Stimulated activated CD4-positive, alpha-beta T cell treated with anti-CD3 and anti-CD28 coated beads, Interleukin-12 subunit alpha, Interleukin-12 subunit beta, amount 100 ng/mL, for 4 hours (primary cell): ENCODE results near the gene SOBP.
A peak's percentile ranks its signal among the peaks of the same experiment; 100 is the strongest.
"Not testable (repeated sequence)": the region's sequence is repeated elsewhere in the genome, so short reads cannot be mapped to it uniquely, and the experiment has no call there.

Experiments
- DNase-seq: peaks from one replicate; pipeline ENCODE4 v3.0.0-alpha.2; 2020

The SOBP gene, protein sequence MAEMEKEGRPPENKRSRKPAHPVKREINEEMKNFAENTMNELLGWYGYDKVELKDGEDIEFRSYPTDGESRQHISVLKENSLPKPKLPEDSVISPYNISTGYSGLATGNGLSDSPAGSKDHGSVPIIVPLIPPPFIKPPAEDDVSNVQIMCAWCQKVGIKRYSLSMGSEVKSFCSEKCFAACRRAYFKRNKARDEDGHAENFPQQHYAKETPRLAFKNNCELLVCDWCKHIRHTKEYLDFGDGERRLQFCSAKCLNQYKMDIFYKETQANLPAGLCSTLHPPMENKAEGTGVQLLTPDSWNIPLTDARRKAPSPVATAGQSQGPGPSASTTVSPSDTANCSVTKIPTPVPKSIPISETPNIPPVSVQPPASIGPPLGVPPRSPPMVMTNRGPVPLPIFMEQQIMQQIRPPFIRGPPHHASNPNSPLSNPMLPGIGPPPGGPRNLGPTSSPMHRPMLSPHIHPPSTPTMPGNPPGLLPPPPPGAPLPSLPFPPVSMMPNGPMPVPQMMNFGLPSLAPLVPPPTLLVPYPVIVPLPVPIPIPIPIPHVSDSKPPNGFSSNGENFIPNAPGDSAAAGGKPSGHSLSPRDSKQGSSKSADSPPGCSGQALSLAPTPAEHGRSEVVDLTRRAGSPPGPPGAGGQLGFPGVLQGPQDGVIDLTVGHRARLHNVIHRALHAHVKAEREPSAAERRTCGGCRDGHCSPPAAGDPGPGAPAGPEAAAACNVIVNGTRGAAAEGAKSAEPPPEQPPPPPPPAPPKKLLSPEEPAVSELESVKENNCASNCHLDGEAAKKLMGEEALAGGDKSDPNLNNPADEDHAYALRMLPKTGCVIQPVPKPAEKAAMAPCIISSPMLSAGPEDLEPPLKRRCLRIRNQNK

DNA sequence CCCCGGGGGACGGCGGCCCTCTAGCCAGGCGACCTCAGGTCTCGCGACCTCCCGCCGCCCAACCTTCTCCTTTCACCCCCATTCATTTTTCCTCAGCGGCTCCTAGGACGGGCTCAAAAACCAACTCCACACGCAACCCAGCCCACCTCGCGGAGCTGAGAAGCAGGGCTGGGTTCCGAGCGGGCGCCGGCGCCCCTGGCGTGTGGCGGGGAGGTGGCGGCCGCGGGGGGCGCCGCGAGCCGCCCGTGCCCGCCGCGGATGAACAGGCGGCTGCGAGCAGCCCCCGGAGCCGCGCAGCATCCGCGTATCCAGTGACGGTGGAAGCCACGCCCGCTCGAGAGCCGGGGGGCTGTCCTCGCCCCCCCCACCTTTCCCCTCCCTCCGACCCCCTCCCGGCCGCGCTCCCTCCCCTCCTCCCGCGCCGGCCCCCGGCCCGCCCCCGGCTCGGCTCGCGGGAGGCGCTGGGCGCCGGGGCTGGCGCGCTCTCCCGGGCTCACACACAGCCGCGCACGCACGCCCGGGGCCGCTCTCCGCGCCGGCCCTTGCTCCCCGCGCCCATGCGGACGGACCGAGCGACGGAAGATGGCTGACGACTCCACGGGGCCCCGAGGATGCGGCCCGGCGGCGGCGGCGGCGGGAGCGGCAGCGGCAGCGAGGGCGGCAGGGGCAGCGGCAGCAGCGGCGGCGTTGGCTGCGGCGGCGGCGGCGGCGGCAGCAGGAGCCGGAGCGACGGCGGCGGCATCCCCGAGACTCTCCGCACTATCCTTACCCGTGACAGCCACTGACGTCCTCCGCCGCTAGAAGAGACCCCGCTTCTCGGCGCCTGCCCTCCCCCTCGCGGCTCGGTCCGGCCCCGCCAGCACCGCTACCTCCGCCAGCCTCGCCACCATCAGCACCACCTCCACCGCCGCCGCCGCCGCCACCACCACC is at the start of gene SOBP:
TSS of gene SOBP (plus strand) at position 482 of the 930 bp plus-strand sequence. CDS start 500 bp downstream, outside the sequence.
- peak; percentile 45 for DNase-seq

DNA sequence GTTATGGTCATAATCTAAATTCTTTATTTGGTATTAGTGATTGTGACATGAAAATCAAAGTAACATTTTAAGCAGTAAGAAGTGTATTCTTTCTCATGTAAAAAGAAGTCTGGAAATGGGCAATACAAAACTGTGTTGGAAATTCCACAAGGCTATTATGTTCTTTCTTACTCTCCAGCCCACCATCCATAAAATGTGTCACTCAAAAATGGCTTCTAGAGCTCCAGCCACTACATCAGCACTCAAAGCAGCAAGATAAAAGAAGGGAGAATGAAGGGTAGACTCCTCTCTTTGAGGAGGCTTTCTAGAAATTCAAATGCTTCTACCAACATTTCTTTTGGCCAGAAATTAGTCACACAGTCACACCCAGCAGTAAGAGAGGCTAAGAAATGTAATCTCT is 49.0 kb upstream of the SOBP start:
- DNase-seq, result no peak

DNA sequence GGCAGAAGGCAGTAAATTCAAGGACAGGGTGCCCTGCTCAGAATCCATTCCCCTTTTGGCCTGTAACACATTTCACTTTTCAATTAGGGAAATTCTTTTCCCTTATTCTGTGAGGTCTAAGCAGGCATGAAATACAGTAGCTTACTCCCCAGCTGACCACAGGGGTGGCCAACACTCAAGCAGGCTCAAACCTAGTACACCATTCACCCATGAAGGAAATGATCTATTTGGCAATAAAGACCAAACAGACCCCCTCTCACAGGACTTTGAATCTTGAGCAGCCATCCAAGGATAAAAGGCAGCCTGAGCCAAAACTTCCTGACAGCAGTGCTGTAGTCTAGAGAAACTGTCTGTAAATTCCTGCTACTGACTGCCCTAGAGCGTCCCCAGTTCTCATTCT is 48.2 kb upstream of the SOBP start:
- no peak for DNase-seq

DNA sequence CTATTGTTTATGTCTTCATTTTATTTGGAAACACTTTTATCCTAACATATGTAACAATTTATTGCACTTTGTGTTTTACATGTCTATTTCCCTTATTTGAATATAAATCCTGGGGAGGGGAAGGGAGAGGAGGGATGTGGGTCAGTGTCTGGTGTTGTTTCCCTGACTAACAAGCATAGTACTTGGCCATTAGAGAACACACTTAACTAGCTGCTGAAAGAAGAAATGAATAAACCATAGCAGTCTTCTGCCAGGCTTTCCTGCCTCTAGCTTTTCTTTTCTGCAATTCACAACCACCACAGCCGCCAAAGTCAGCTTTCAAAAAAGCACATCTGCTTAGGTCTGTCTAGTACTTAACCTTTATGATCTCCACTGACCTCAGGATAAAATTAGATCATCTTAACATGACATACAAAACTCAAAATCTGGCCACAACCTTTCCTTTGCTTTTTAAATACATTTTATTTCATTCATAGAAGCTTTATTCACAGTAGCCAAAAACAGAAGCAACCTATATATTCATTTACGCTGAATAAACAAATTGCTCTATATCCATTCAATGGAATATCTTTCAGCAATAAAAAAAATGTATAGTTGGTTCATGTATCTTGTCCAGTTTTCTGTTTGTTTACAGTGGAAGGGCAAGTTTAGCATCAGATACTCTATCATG is 46.8 kb upstream of the SOBP start:
- DNase-seq, result no peak

DNA sequence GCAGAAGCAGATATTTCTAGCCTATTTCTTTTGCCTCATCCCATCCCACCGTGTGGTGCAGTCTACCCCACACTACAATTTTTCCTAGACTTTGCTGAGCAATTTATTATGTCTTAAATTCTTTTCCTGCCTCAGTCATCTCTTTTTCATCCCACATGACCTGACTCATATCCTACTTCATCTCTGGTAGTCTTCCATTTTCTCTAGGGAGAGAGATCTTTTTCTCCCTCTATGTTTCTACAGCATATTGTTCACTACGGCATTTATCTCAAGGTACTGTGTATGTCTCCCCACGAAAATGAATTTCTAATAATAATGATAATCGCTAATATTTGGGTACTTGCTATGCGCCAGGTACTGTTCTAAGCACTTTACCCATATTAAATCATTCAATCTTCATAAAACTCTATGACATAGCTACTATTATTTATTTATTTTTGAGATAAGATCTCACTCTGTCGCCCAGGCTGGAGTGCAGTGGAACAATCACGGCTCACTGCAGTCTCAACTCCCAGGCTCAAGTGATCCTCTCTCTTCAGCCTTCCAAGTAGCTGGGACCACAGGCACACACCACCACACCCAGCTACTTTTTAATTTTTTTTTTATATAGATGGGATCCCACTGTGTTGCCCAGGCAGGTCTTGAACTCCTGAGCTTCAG is 46.2 kb upstream of the SOBP start:
- no peak for DNase-seq

DNA sequence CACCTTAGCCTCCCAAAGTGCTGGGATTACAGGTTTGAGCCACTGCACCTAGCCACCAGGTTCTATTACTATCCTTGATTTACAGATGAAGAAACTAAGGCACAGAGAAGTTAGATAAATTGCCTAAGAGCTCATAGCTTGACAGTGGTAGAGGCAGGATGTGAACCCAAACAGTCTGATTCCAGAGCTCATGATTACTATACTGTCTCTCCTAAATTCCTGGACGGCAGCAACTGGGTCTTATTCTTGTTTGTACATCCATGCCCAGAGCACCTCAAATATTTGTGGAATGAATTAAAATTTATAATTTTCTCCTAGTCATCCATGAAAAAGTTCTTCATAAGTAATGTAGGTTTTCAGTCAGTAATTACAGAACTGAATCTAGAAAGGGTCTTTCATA is 45.6 kb upstream of the SOBP start:
- no peak for DNase-seq

DNA sequence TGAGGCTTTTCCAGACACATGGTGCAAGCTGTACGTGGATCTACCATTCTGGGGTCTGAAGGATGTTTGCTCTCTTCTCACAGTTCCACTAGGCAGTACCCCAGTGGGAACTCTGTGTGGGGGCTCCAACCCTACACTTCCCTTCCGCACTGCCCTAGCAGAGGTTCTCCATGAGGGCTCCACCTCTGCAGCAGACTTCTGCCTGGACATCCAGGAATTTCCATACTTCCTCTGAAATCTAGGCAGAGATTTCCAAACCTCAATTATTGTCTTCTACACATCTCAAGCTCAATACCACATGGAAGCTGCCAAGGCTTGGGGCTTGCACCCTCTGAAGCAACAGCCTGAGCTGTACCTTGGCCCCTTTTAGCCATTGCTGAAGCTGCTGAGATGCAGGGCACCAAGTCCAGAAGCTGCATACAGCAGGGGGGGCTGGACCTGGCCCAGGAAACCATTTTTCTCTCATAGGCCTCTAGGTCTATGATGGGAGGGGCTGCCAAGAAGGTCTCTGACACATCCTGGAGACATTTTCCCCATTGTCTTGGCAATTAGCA is 42.2 kb upstream of the SOBP start:
- DNase-seq, result no peak

DNA sequence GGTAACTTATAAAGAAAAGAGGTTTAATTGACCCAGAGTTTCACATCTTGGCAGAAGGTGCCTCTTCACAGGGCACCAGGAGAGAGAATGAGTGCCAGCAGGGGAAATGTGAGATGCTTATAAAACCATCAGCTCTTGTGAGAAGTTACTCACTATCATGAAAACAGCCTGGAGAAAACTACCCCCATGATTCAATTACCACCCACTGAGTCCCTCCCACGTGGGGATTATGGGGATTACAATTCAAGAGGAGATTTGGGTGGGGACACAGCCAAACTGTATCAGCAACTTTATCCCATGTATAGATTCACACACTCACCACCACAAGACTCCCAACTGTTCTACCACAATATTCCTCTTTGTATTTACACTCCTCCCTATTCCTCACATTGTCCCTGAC is 41.1 kb upstream of the SOBP start:
- DNase-seq, result no peak

DNA sequence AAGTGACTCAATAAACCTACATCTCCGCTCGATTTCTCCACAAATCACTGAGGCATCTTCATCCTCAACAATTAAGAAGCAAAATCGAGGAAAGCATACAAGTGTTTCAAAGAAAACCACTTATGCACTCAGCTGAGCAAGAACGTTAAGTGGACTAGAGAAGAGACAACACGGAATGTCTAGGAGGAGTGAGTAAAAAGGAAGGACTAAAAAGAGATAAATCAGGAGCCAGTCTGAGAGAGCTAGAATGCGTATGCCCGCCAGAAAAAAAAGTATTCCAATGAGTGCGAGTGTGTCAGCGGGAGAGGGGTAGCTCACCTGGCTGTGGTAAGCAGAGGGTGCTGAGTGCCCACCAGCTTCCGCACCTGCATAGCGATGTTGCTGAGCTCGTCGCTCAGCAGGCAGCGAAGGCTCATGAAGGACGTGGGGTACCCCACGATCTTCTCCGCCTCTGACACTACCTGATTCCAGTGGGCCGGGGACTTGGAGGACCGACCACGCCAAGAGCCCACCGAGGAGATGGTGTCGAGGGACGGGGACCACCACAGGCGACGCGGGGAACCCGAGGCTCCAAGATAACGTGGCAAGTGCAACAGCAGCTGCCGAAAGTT is 31.1 kb upstream of the SOBP start:
- no peak for DNase-seq

DNA sequence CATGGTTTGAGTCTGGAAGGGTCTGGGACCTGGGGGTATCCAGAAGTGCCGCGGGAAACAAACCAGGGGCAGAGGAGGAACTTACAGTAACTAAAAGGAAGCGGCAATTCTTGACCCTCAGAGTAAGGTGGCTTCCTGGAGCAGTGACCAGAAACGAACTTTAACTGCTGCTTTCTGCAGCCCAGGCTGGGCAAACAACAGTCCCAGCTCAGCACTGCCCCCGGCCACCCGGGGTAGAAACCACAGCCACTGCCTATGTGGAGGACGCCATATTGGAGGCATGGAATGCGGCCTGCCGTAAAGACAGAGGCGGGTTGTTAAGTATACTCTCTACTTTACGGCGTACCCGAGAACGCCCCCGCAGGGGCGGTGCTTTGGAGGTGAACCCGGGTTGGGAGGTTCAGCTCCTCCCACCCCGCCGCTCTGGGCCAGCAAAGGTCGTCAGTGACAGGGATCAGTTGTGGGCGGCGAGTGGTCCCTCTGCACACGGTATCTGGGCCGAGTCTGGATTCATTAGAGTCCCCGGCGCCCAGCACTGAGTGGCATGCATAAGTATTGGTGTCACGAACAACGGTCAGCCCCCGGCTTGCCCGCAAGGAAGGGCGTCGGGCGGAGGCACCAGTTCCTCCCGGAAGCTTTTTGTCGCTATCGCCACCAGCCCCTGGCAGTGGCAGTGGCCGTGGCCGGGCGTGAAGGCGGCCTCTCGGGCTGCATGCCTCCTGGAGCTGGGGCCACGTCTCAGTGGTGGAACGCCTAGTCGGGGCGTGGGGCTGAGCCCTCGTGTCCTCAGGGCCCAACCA is 30.4 kb upstream of the SOBP start, which contains the start of gene PDSS2:
TSS of gene PDSS2 (minus strand) at position 282 of the 800 bp plus-strand sequence. CDS start at position 3, 279 bp downstream.
- peak; percentile 97 for DNase-seq

DNA sequence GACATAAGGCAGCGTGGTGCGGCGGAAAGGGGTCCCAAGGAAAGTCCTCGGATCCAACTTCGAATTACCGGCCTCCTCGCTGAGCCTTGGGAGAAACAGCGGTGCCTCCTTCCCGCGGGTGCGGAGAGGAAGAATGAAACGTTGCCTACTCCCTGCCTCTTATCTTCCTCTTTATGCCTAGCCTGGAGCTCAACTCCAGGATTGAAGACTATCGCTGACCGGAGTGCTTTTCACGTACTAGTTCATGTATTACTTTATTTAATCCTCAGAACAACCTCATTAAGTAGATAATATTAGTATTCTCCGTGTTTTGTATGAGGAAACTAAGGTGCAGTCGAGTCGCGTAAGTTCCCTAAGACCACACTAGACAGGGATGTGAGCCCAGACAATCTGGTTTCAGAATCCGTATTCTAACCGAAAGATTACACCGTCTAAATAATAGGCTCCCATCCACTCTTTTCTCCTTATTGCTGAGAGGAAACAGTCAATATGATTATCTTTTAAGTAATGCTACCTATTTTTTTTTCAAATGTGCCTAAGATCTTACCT is 29.8 kb upstream of the SOBP start:
- DNase-seq, result no peak

DNA sequence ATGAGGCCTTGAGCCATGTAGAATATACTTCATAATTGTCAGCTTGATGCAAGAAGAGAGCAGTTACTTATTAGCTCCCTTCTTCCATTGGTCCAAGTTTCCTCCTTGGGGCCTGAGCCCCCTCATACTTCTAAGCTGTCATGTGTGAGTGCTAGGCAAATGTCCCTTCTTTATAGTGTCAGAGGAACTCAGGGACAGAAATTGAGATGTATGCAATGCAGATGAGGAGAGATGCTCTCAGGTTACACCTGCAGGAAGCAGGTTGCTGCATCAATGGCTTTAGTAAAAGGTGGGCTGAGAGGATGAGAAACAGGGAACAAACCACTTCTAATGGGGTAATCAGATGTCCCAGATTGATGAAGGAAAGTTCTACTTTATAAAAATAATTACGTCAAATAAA is 23.9 kb upstream of the SOBP start:
- DNase-seq, result no peak

DNA sequence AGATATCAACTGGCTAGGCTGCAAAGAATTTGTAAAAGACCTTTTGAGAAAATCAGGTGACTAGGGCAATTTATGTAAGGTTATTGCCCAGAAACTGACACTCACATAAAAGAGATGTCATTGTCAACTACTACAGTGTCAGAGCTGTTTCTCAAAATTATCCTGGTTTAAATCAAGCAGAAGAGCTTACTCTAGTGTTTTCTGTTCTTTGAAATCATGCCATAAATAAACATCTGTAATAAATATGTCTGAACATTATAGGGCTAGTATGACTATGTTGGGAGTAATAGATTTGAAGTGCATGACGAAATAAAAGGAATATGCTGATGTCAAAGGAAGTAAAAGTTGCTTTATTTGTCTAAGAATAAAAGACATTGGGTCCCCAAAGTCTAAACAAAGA is 19.6 kb upstream of the SOBP start:
- DNase-seq, result no peak

DNA sequence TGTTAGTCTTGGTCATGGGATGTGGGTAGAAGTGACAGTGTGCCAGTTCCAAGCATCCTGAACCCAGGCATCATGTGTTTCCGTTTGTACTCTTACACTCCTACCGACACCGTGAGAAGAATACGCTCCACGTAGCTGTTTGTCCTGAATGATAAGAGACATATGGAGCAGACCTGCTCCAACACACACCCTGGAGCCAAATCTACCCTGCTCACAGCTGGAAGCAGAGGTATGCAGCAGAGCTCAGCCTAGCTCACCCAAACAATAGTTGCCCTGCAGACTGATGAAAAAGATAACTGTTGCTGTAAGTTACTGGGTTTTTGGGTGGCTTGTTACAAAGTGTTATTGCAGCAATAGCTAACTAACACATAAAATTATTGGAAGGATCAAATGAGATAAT is 16.3 kb upstream of the SOBP start:
- no peak for DNase-seq

DNA sequence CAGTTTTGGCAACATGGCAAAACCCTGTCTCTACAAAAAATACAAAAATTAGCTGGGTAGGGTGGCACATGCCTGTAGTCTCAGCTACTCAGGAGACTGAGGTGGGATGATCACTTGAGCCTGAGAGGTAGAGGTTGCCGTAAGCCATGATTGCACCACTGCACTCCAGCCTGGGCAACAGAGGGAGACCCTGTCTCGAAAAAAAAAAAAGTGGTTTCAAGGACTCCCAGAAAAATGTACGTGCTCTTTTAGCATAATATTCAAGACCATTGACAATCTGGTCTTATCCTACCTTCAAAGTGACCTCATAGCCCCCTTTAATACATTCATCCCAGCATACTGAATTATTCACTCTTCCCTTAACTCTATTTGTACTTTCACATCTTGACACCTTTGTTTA is 14.6 kb upstream of the SOBP start:
- DNase-seq, result not testable (repeated sequence)

DNA sequence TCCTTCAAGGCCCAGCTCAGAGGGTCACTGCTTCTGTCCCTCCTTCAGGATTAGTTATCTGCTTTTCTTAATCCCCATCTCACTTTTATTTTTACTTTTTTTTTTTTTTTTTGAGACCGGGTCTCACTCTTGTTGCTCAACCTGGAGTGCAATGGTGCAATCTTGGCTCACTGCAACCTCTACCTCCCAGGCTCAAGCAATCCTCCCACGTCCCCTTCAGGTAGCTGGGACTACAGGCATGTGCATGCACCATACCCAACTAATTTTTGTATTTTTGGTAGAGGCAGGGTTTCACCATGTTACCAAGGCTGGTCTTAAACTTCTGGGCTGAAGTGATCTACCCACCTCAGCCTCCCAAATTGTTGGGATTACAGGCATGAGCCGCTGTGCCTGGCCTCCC is 14.1 kb upstream of the SOBP start:
- not testable (repeated sequence) for DNase-seq

DNA sequence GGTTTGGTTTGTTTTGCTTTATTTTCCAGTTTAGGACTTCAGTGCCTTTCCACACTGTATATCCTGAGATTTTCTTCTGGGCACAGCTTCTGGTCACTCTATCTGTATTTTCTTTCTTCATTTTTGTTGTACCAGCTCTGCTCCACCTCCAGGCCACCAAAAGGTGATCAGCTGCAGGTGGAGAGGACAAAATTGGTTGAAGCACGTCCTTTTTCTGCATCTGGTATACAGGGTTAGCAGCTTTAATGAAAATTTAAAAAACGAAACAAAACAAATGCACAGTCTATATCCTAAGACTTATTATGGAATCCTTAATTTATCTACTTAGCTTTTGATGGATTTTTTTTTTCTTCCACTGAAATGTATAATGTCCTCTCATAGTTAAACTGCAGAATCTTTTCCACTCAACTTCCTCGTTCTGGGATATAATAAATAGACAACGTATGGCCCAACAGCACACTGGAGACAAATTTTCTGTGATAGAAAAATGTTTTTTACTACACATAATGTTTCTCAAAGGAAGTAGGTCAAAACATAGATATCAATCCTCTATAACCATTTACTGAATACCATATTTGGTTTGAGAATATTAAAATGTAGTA is 10.7 kb upstream of the SOBP start:
- DNase-seq, result no peak

DNA sequence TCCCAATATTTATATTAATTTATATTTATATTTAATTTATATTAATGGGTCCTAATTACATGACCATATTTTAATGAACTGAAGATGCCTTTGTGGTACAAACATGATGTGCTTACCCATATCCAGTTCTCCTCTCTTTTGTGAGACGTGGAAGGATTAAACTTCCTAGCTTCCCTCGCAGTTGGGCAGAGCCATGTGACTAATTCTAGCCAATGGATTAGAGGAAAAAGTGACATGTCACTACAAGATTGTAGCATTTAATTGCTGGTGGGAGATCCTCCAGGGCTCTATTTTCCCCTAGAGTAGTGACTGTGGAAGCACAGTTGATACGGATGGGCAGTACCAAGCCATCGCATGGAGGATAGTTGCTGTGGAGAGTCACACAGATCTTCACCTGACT is 4.8 kb upstream of the SOBP start:
- no peak for DNase-seq

DNA sequence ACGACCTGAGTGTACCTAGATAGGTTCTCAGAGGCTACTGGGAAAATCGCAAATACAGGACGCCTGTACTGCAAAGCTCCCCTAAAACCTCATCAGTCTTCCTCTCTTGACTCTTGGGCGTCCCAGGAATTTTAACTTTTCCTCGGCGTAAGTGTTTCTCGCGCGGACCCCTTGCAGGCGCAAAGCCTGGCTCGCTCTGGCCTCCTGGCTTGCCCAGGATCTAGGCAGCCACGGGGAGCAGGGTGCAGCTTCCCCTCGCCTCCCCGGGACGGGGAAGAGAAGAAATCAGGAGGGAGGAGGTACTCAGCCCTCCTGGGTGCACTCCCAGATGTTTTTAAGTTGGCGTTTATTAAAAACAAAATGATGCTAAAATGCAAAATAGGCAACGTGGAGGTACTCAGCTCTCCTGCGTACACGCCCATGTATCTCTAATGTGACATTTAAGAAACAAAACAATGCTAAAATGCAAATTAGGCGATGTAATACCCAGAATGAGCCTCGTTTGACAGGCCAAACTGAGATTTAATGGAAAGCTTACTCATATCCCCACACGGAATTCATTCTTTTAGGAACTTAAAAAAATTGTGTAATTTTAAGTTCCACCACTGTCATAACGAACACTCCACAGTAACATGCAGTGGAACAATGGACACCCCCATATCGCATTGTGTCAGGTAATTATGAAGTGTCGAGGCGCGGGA is 1.6 kb upstream of the SOBP start:
- no peak for DNase-seq
